Esophagus squamous epithelium (tissue), 5 donors: ENCODE data around the gene TBX15. TPM values are rescaled to one million over a fixed set of nuclear protein-coding genes. Genes with fewer than 3 reads are reported as not detected.

ENCODE experiments used
- DNase-seq: peaks from one replicate; lab custom pipeline; 2025; lab: John Stamatoyannopoulos, UW
- H3K27ac ChIP-seq, 4 donors: fragments of 200-600 bp; sonication (generic); one replicate each; pipeline ENCODE4 v1.5.1; 2016 to 2019; ENCODE audit warnings: mild to moderate bottlenecking in 1 of 4
- H3K27me3 ChIP-seq, 4 donors: fragments of 200-600 bp; sonication (generic); 1 replicate in 3 of 4; 2 replicates in 1 of 4; pipeline versions ENCODE4 v1.5.1 to v1.6.0; 2017 to 2021; ENCODE audit warnings: antibody characterized with exemption in 1 of 4
- H3K36me3 ChIP-seq, 3 donors: fragments of 200-600 bp; sonication (generic); one replicate each; pipeline ENCODE4 v1.5.1; 2016 to 2019
- H3K4me1 ChIP-seq, 3 donors: fragments of 200-600 bp; sonication (generic); one replicate each; pipeline ENCODE4 v1.5.1; 2017 to 2019
- H3K4me3 ChIP-seq, 4 donors: fragments of 200-600 bp; sonication (generic); 1 replicate in 3 of 4; 2 replicates in 1 of 4; pipeline ENCODE4 v1.5.1; 2016 to 2019; ENCODE audit warnings: mild to moderate bottlenecking in 2 of 4, moderate library complexity in 1 of 4
- H3K9me3 ChIP-seq, 3 donors: fragments of 200-600 bp; sonication (generic); one replicate each; pipeline ENCODE4 v1.5.1; 2016 to 2019
- POLR2A ChIP-seq, 4 donors: fragments of 450-650 bp; IDR thresholded peaks; one replicate each; pipeline ENCODE4 v1.6.1; 2017; ENCODE audit warnings: antibody characterized with exemption in 4 of 4, mild to moderate bottlenecking in 4 of 4, moderate library complexity in 3 of 4
- WGBS, 2 donors: methylation state at CpG; one replicate each; pipeline ENCODE4 v1.1.5; 2018; 5-methylcytosine and 5-hydroxymethylcytosine counted together
- intact Hi-C: fragments of 100-400 bp; cut with DNase I; formaldehyde crosslinking; loops from one replicate; pipeline ENCODE4 v1.15.0; 2022
- small RNA-seq, 4 donors: library from RNA; depleted of rRNA; stranded (forward); fragments of <200 nt; gene quantifications; one replicate each; pipeline ENCODE3, GENCODE V24; 2016
- total RNA-seq, 4 donors: library from RNA; depleted of rRNA; stranded (reverse); fragments of >200 nt; gene quantifications; one replicate each; pipeline ENCODE4 v1.1.0, GENCODE V29; 2016
- TF ChIP-seq, protein P1 (sequence below), 6 experiments: fragments of 450-650 bp in 4 of 6; fragments of 200-600 bp in 2 of 6; sonication (generic) in 2 of 6; IDR thresholded peaks; one replicate each; pipeline ENCODE4 v1.5.1; 2016 to 2019; ENCODE audit warnings: antibody characterized with exemption in 6 of 6, mild to moderate bottlenecking in 4 of 6, moderate library complexity in 4 of 6
- donor health status: DM: yes; HTN: yes; CAD: no.

The TBX15 gene
- total RNA-seq, 4 donors from 2014 or later, result 0.15 to 0.19 TPM; not detected in 2

DNA sequence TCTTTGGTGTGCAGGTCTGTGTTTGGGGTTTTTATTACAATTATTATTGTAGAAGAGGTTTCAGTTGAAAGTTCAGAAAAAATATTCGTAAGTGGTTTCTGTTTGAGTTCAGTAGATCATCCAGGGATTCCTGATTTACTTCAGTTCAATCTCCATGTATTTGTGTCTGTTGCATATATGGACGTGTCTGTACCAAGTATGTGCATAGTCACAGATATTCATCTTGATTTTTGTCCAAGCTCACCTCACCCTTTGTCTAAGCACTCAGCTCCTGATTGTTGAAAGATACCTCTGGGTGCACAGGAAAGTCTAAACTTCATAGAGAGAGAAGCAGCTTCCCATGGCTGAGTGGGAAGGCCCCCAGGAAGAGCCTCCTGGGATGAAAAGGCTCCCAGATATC is 141.7 kb downstream of the TBX15 start:
- intact Hi-C loops, result no loop called here
- Histone ChIP-seq H3K27ac (no peak overlapping the region), H3K4me1 (no peaks in the 10 kb centered on the region), H3K9me3 (no peaks in the 10 kb centered on the region), H3K27me3 (no peaks in the 10 kb centered on the region), H3K4me3 (no peak overlapping the region), H3K36me3 (no peaks in the 10 kb centered on the region)
- DNase-seq, result no peak
- no peak for TF ChIP-seq POLR2A (IDR thresholded peaks at IDR 0.05)
- TF ChIP-seq, protein P1, sequence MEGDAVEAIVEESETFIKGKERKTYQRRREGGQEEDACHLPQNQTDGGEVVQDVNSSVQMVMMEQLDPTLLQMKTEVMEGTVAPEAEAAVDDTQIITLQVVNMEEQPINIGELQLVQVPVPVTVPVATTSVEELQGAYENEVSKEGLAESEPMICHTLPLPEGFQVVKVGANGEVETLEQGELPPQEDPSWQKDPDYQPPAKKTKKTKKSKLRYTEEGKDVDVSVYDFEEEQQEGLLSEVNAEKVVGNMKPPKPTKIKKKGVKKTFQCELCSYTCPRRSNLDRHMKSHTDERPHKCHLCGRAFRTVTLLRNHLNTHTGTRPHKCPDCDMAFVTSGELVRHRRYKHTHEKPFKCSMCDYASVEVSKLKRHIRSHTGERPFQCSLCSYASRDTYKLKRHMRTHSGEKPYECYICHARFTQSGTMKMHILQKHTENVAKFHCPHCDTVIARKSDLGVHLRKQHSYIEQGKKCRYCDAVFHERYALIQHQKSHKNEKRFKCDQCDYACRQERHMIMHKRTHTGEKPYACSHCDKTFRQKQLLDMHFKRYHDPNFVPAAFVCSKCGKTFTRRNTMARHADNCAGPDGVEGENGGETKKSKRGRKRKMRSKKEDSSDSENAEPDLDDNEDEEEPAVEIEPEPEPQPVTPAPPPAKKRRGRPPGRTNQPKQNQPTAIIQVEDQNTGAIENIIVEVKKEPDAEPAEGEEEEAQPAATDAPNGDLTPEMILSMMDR (IDR thresholded peaks at IDR 0.05), result no peak
- WGBS, 2 donors, result 48 to 57% methylated on average over 2 of the region's 2 CpGs

DNA sequence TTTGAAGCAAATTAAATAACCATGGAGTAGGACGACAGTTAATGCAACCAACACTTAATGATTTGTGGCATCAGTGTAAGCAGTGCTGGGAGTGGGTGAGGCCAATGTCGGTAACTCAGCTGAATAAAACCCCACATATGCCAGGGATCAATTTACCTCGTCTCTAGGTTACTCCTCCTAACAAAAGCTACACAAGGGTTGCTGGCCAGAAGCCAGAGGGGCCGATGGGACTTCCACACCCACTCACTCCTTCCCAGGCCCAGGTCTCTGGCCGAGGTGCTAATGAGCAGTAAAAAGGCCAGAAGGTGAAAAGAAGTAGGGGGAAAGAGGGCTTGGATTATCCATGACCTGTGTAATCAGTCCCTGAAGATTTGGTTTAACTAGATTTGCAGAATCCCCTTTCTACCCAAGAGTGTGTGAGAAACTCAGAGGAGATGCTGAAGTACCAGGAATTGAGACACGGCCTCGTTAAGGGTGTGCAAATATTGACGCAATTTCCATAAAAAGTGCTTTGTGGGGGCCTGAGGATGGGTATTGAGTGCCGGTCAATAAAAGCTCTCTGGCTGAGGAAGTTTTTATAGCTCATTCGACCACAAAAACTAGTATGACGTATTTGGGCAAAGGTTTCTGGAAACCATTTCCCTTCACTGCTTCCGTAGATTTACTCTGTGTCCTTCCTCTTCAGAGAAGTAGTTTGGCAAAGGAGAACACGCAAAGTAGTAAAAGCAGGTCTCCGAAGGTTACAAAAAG is 145.5 kb downstream of the TBX15 start:
- Histone ChIP-seq H3K9me3 (no peaks in the 10 kb centered on the region), H3K36me3 (no peaks in the 10 kb centered on the region), H3K4me1 (no peaks in the 10 kb centered on the region), H3K27me3 (no peaks in the 10 kb centered on the region), H3K4me3 (no peak overlapping the region), H3K27ac (no peak overlapping the region)
- intact Hi-C loops, result no loop called here
- no peak for DNase-seq
- 49 to 56% methylated on average over 14 of the region's 14 CpGs for WGBS, 2 donors
- TF ChIP-seq POLR2A (IDR thresholded peaks at IDR 0.05), result no peak
- TF ChIP-seq, protein P1 (IDR thresholded peaks at IDR 0.05), result no peak

DNA sequence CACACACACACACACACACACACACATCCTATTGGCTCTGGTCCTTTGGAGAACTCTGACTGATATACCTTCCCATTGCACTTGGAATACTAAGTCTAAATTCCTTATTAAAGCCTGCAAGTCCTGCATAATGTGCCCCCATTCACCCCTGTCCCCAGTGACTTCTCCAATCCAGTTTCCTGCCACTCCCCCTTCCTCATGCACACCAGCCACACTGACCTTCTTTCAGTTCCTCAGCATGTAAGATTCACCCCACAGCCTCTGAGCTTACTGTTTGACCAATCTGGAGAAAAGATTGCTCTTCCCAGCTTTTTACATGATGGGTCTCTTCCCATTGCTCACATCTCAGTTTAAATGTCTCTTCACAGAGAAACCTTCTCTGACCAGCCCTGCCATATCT is 146.6 kb downstream of the TBX15 start:
- DNase-seq, result no peak
- no peaks in the 10 kb centered on the region for H3K4me1 ChIP-seq
- TF ChIP-seq POLR2A (IDR thresholded peaks at IDR 0.05), result no peak
- TF ChIP-seq, protein P1 (IDR thresholded peaks at IDR 0.05), result no peak
- intact Hi-C loops, result no loop called here
- H3K27me3 ChIP-seq, result no peaks in the 10 kb centered on the region
- no peaks in the 10 kb centered on the region for H3K36me3 ChIP-seq
- H3K9me3 ChIP-seq, result no peaks in the 10 kb centered on the region
- H3K27ac ChIP-seq, result no peak overlapping the region
- no peak overlapping the region for H3K4me3 ChIP-seq

Small RNAs within 50 kb of the gene (small RNA-seq; reads per million reads assigned to genes)
- gene AL139420.2, result 0 reads per million in 4 donors

Other genes with a start within 250 kb of the TBX15 start
- 10 to 100 TPM in 3 of 4 donors, 1 to 10 TPM in 1; 8.9 to 22.1 (median 12.8) TPM for gene WARS2, start 152.3 kb upstream of the TBX15 start, total RNA-seq